Neural cell (in vitro differentiated cells): ENCODE results near the gene MAP3K14. TPM values are rescaled to one million over a fixed set of nuclear protein-coding genes. Genes with fewer than 3 reads are reported as not detected.

ENCODE experiments used
- H2AFZ ChIP-seq: fragments of 200-600, 300-800 bp; sonication (generic), shearing (Covaris generic); 2 replicates; pipeline ENCODE4 v1.6.0; 2014; ENCODE audit warnings: low read depth, mild to moderate bottlenecking, antibody characterized with exemption, low read length, moderate library complexity
- H3F3A ChIP-seq: fragments of 200-600 bp; shearing (Covaris generic); 2 replicates; pipeline ENCODE4 v1.6.1; 2016; ENCODE audit warnings: mild to moderate bottlenecking, moderate library complexity, mixed read lengths, antibody characterized with exemption, low read length; ENCODE audit not compliant: insufficient read depth, poor library complexity, severe bottlenecking
- H3K27ac ChIP-seq: fragments of 200-600, 300-800 bp; sonication (generic), shearing (Covaris generic); 2 replicates; pipeline ENCODE4 v1.5.1; 2014; ENCODE audit warnings: mild to moderate bottlenecking, low read length, moderate library complexity
- H3K27me3 ChIP-seq: fragments of 300-800, 200-600 bp; sonication (generic), shearing (Covaris generic); 2 replicates; pipeline ENCODE4 v1.6.0; 2014; ENCODE audit warnings: mild to moderate bottlenecking, low read depth, low read length, moderate library complexity; ENCODE audit not compliant: insufficient read depth
- H3K36me3 ChIP-seq: fragments of 300-800, 200-600 bp; sonication (generic), shearing (Covaris generic); 2 replicates; pipeline ENCODE4 v1.5.1; 2014; ENCODE audit warnings: mild to moderate bottlenecking, antibody characterized with exemption, low read length, moderate library complexity; ENCODE audit not compliant: insufficient read depth
- H3K4me2 ChIP-seq: fragments of 300-800, 200-600 bp; sonication (generic), shearing (Covaris generic); 2 replicates; pipeline ENCODE4 v1.6.0; 2014; ENCODE audit warnings: mild to moderate bottlenecking, low read length
- H3K4me3 ChIP-seq: fragments of 300-800, 200-600 bp; sonication (generic), shearing (Covaris generic); 2 replicates; pipeline ENCODE4 v1.5.1; 2014; ENCODE audit warnings: mild to moderate bottlenecking, low read length, moderate library complexity
- H3K79me2 ChIP-seq: fragments of 200-600 bp; shearing (Covaris generic); replicated peaks from 2 replicates; pipeline ENCODE4 v1.6.0; 2014; ENCODE audit warnings: mild to moderate bottlenecking, low read length, moderate library complexity; ENCODE audit not compliant: insufficient read depth
- H3K9ac ChIP-seq: fragments of 300-800, 200-600 bp; sonication (generic), shearing (Covaris generic); 2 replicates; pipeline ENCODE4 v1.6.1; 2016; ENCODE audit warnings: mild to moderate bottlenecking, low read length, mixed read lengths
- H3K9me2 ChIP-seq: fragments of 200-600 bp; shearing (Covaris generic); 2 replicates; pipeline ENCODE4 v1.6.1; 2016; ENCODE audit warnings: mild to moderate bottlenecking, low read length, mixed read lengths; ENCODE audit not compliant: insufficient read depth
- H3K9me3 ChIP-seq: fragments of 200-600, 300-800 bp; sonication (generic), shearing (Covaris generic); 2 replicates; pipeline ENCODE4 v1.6.1; 2016; ENCODE audit warnings: mild to moderate bottlenecking, mixed run types, low read length, moderate library complexity, mixed read lengths
- H4K20me1 ChIP-seq: fragments of 200-600 bp; shearing (Covaris generic); 2 replicates; pipeline ENCODE4 v1.6.1; 2016; ENCODE audit warnings: mild to moderate bottlenecking, mixed run types; ENCODE audit not compliant: insufficient read depth
- EP300 ChIP-seq: fragments of 450-650 bp; conservative IDR thresholded peaks from 2 replicates; pipeline ENCODE4 v1.6.1; 2014; ENCODE audit warnings: antibody characterized with exemption, mild to moderate bottlenecking, moderate library complexity; ENCODE audit not compliant: poor library complexity, severe bottlenecking
- EZH2 ChIP-seq: fragments of 200-600, 300-800 bp; shearing (Covaris generic), sonication (generic); IDR thresholded peaks from 2 replicates; pipeline ENCODE4 v1.6.1; 2014; ENCODE audit warnings: antibody characterized with exemption, low read length, borderline replicate concordance, mild to moderate bottlenecking; ENCODE audit not compliant: insufficient read depth, poor library complexity, severe bottlenecking
- MXI1 ChIP-seq: fragments of 450-650 bp; conservative IDR thresholded peaks from 2 replicates; pipeline ENCODE4 v1.6.1; 2014; ENCODE audit warnings: antibody characterized with exemption, mild to moderate bottlenecking; ENCODE audit not compliant: poor library complexity, severe bottlenecking
- POLR2AphosphoS5 ChIP-seq: IDR thresholded peaks from 2 replicates; pipeline ENCODE4 v1.6.1; 2012
- RAD21 ChIP-seq: fragments of 450-650 bp; conservative IDR thresholded peaks from 2 replicates; pipeline ENCODE4 v1.6.1; 2014; ENCODE audit warnings: antibody characterized with exemption, mild to moderate bottlenecking, moderate library complexity
- SMC3 ChIP-seq: fragments of 450-650 bp; conservative IDR thresholded peaks from 2 replicates; pipeline ENCODE4 v1.6.1; 2014; ENCODE audit warnings: antibody characterized with exemption, mild to moderate bottlenecking, moderate library complexity; ENCODE audit not compliant: poor library complexity
- TAF1 ChIP-seq: IDR thresholded peaks from 2 replicates; pipeline ENCODE4 v1.6.1; 2012; ENCODE audit warnings: low read depth
- polyA plus RNA-seq: library from polyadenylated mRNA; depleted of rRNA; stranded (reverse); fragments of >200 nt; gene quantifications from 2 replicates; pipeline ENCODE4 v1.2.3, GENCODE V29; 2014
- TF ChIP-seq, protein P1 (sequence below): IDR thresholded peaks from 2 replicates; pipeline ENCODE4 v1.6.1; 2012; ENCODE audit warnings: borderline replicate concordance
- TF ChIP-seq, protein P2 (sequence below): fragments of 450-650 bp; IDR thresholded peaks from 2 replicates; pipeline ENCODE4 v1.5.1; 2014; ENCODE audit warnings: antibody characterized with exemption, mild to moderate bottlenecking, moderate library complexity; ENCODE audit not compliant: poor library complexity, severe bottlenecking

The MAP3K14 gene
- polyA plus RNA-seq, 1 donor from 2014 or later: 6.7 TPM

DNA sequence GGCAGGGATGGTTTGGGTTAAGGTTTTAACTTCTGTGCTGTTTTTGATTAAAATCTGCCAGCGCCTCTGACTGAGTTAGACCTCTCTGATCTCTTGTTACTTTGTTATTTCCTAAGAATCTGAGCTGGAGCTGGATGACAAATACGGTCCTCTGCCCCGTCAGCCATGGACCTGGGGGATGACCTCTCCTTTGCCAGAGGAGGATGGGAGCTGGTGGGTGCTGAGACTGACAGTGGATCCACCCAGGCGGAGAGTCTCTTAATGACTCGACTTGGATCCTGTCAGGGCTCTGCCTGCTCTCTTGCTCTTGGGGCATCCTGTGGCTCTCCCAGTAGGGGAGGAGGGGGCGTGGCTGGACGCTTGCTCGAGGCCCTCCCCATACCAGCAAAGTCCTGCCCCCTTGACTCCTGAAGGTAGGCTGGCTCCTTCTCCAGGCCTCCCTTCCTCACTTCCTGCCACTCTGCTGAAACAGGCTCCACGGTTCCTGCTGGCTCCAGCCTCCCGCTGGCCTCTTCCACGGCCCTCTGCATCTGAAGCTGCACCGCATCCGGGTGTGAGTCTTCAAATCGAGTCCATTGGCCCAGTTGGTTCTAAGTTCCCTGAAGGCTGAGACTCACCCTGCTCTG is 24.8 kb upstream of the MAP3K14 start:
- H3K4me2 ChIP-seq: no peak overlapping the region
- H3K27ac ChIP-seq: no peak overlapping the region
- no peak overlapping the region for H2AFZ ChIP-seq

DNA sequence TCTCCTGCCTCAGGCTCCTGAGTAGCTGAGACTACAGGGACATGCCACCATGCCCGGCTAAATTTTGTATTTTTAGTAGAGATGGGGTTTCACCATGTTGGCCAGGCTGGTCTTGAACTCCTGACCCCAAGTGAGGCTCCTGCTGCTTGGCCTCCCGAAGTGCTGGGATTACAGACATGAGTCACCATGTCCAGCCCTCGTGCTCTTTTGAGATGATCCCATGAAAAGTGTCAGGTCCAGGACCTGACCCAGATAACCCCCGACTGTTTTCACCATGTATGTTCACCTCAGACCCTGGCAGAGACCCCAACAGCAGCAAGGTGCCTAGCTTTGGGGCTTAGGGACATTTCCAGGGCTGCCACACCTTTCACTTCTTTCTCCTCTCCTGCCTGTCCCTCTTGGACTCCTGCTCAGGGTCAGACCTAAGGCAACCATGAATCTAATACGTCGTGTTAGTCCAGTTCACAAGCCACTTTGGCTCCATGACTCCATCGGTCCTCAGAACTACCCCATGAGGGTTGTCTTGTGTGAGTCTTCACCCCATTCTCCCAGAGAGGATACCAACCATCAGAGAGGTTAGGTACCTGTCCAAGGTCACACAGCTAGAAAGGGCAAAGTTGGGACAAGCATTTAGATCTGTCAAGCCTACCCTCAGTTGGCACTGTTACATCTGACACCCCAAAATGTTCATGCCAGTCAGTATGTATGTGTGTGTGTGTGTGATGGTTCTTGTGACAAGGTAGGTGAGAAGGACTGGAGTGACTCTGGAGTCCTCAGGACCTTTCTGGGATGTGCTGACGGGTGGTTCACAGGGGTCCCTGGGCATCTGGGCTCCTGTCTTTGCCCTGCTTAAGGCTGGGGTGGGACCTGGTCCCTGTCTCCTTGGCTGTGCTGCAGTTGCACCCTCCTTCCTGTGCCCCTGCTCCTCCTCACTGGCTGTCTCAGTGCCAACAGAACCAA is 23.1 kb upstream of the MAP3K14 start:
- H2AFZ ChIP-seq: no peak overlapping the region
- no peaks in the 10 kb centered on the region for H3K79me2 ChIP-seq
- H3K4me3 ChIP-seq: no peak overlapping the region
- TF ChIP-seq, protein P1, sequence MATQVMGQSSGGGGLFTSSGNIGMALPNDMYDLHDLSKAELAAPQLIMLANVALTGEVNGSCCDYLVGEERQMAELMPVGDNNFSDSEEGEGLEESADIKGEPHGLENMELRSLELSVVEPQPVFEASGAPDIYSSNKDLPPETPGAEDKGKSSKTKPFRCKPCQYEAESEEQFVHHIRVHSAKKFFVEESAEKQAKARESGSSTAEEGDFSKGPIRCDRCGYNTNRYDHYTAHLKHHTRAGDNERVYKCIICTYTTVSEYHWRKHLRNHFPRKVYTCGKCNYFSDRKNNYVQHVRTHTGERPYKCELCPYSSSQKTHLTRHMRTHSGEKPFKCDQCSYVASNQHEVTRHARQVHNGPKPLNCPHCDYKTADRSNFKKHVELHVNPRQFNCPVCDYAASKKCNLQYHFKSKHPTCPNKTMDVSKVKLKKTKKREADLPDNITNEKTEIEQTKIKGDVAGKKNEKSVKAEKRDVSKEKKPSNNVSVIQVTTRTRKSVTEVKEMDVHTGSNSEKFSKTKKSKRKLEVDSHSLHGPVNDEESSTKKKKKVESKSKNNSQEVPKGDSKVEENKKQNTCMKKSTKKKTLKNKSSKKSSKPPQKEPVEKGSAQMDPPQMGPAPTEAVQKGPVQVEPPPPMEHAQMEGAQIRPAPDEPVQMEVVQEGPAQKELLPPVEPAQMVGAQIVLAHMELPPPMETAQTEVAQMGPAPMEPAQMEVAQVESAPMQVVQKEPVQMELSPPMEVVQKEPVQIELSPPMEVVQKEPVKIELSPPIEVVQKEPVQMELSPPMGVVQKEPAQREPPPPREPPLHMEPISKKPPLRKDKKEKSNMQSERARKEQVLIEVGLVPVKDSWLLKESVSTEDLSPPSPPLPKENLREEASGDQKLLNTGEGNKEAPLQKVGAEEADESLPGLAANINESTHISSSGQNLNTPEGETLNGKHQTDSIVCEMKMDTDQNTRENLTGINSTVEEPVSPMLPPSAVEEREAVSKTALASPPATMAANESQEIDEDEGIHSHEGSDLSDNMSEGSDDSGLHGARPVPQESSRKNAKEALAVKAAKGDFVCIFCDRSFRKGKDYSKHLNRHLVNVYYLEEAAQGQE: no peak
- TF ChIP-seq EP300: no peak
- TF ChIP-seq RAD21: no peak
- no peak for TF ChIP-seq POLR2AphosphoS5
- H4K20me1 ChIP-seq: no peaks in the 10 kb centered on the region
- H3K9me2 ChIP-seq: no peaks in the 10 kb centered on the region
- H3K4me2 ChIP-seq: no peak overlapping the region
- no peaks in the 10 kb centered on the region for H3K9me3 ChIP-seq
- no peaks in the 10 kb centered on the region for H3F3A ChIP-seq
- no peaks in the 10 kb centered on the region for H3K36me3 ChIP-seq
- no peaks in the 10 kb centered on the region for H3K27me3 ChIP-seq
- no peak overlapping the region for H3K9ac ChIP-seq
- H3K27ac ChIP-seq: no peak overlapping the region

More for the DNA sequence above, 24.8 kb upstream of the MAP3K14 start:
- Histone ChIP-seq H3F3A (no peaks in the 10 kb centered on the region), H4K20me1 (no peaks in the 10 kb centered on the region), H3K79me2 (no peaks in the 10 kb centered on the region), H3K4me3 (no peak overlapping the region), H3K27me3 (no peaks in the 10 kb centered on the region), H3K36me3 (no peaks in the 10 kb centered on the region), H3K9me3 (no peaks in the 10 kb centered on the region), H3K9ac (no peak overlapping the region), H3K9me2 (no peaks in the 10 kb centered on the region)
- no peak for TF ChIP-seq RAD21
- TF ChIP-seq EZH2: no peak
- TF ChIP-seq MXI1: no peak
- no peak for TF ChIP-seq EP300
- TF ChIP-seq, protein P1: no peak
- TF ChIP-seq, protein P2, sequence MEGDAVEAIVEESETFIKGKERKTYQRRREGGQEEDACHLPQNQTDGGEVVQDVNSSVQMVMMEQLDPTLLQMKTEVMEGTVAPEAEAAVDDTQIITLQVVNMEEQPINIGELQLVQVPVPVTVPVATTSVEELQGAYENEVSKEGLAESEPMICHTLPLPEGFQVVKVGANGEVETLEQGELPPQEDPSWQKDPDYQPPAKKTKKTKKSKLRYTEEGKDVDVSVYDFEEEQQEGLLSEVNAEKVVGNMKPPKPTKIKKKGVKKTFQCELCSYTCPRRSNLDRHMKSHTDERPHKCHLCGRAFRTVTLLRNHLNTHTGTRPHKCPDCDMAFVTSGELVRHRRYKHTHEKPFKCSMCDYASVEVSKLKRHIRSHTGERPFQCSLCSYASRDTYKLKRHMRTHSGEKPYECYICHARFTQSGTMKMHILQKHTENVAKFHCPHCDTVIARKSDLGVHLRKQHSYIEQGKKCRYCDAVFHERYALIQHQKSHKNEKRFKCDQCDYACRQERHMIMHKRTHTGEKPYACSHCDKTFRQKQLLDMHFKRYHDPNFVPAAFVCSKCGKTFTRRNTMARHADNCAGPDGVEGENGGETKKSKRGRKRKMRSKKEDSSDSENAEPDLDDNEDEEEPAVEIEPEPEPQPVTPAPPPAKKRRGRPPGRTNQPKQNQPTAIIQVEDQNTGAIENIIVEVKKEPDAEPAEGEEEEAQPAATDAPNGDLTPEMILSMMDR: no peak
- TF ChIP-seq POLR2AphosphoS5: no peak
- TF ChIP-seq TAF1: no peak
- TF ChIP-seq SMC3: no peak
